ENCODE results near the gene MYBPHL. TPM values are rescaled to one million over a fixed set of nuclear protein-coding genes. Genes with fewer than 3 reads are reported as not detected.
A peak's percentile ranks its signal among the peaks of the same experiment; 100 is the strongest.

The MYBPHL gene
- total and polyA plus RNA-seq, 2 of the 13 experiments (the other 11 are each of a cell fraction or from before 2014, with no cell fraction given), result 3.7 to 3.8 TPM

DNA sequence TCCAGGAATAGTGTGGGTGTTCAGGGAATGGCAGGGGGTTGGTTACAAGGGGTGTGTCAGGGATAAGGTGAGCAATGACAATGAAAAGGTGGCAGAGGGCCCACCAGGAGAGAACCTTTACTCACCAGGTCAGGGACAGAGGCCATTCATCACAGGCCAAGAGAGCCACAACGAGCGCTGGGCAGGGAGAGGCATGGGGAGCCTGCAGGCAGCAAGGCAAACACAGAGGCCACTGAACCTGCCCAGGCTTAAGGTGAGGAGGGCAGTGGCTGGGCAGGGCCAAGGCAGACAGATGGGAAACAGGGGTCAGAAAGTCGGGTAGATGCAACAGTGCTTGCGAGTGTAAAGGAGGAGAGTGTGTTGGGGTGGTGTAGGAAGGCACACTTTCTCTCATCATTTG is 28.3 kb upstream of the MYBPHL start (continued):
- TF ChIP-seq CHD4 (IDR thresholded peaks at IDR 0.05; ENCODE audit: borderline replicate concordance, low read length) (no peak), JUND (CRISPR knock-in tag; IDR thresholded peaks at IDR 0.05) (no peak)

- H3K27me3 ChIP-seq (ENCODE audit: control insufficient read depth in 1 of 2, insufficient read depth in 2 of 2, low read length in 2 of 2), result no peaks in the 10 kb centered on the region
- no peak overlapping the region for H3K4me2 ChIP-seq (ENCODE audit: low read depth, low read length)
- no peak overlapping the region for H3K9ac ChIP-seq (ENCODE audit: insufficient read depth, low read depth, low read length)
- POLR2A ChIA-PET, result no interaction called here
- no peak for TF ChIP-seq ASH2L (IDR thresholded peaks at IDR 0.05; ENCODE audit: insufficient read length, low read depth, low read length)
- no peak for TF ChIP-seq ZNF737 (CRISPR knock-in tag; IDR thresholded peaks at IDR 0.05; ENCODE audit: borderline replicate concordance)
- no peak for TF ChIP-seq ZNF597 (CRISPR knock-in tag; IDR thresholded peaks at IDR 0.05)
- H4K20me1 ChIP-seq (ENCODE audit: insufficient read depth, low read length), result no peaks in the 10 kb centered on the region
- intact Hi-C loops (cut with micrococcal nuclease; ENCODE audit: unreplicated experiment), result no loop called here
- DNase-seq (ENCODE audit: low spot score) (no peak), FAIRE-seq (peak; percentile 23), ATAC-seq (no peak)
- H2AFZ ChIP-seq (ENCODE audit: low read length), result no peak overlapping the region
- CTCF ChIA-PET (ENCODE audit: low intra/inter-chr PET ratio, low total read pairs), result no interaction called here
- no peak overlapping the region for H3K27ac ChIP-seq (ENCODE audit: extremely low read length, insufficient read depth, low read length)
- peaks cover 18 to 86% of the 10 kb centered on the region in 2 experiments for H3K36me3 ChIP-seq (replicated peaks in 1 of 2; ENCODE audit: control insufficient read depth in 1 of 2, insufficient read depth in 2 of 2, low read length in 2 of 2)
- H3K4me1 ChIP-seq (ENCODE audit: insufficient read depth, low read length), result no peaks in the 10 kb centered on the region
- no peak overlapping the region for H3K4me3 ChIP-seq (replicated peaks in 1 of 3; ENCODE audit: insufficient read depth in 1 of 3, low read depth in 2 of 3, low read length in 3 of 3)
- in situ Hi-C loops (cut with HindIII; ENCODE audit: extremely low pct_ligation_motif_present, low pct_unique_long_range_greater_than_20kb), result no loop called here
- no peaks in the 10 kb centered on the region for H3K79me2 ChIP-seq (ENCODE audit: insufficient read depth, low read length)
- 0 out of 2 replicates have a peak, but pooled peaks cover 4% of the 10 kb centered on the region for H3K9me3 ChIP-seq (ENCODE audit: low read length)
- no TSS peak for BruUV-seq (replicated peaks)
Measured at GRCh38 chr1:109331113-109331512, 24.3 kb upstream of the MYBPHL start.

DNA sequence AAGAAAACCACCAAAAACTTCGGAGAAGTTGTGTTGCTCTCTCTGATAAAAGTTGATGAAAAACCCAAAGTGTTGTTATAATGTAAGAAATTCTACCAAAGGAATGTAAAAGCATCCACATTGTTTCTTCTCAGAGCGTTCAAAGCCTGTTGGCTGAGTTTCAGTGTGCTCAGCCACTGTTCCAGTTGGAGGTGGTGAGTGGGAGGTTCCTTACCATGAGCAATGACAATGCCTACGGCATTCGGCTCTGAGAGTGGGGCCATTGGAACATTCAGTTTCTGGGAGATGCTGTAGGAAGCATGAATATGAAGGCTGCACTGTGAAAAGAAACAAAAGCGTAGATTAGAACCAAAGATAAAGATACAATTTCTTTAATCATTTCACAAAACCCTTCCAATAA is 20.5 kb upstream of the MYBPHL start:
- BruUV-seq (replicated peaks), result no TSS peak
- Histone ChIP-seq H3K9me3 (ENCODE audit: low read length) (0 out of 2 replicates have a peak, but pooled peaks cover 2% of the 10 kb centered on the region), H3K4me1 (ENCODE audit: insufficient read depth, low read length) (no peaks in the 10 kb centered on the region), H3K4me2 (ENCODE audit: low read depth, low read length) (no peak overlapping the region), H4K20me1 (ENCODE audit: insufficient read depth, low read length) (no peaks in the 10 kb centered on the region), H3K9ac (ENCODE audit: insufficient read depth, low read depth, low read length) (no peak overlapping the region), H3K36me3 (replicated peaks in 1 of 2; ENCODE audit: control insufficient read depth in 1 of 2, insufficient read depth in 2 of 2, low read length in 2 of 2) (peaks cover 20 to 82% of the 10 kb centered on the region in 2 experiments), H3K27me3 (ENCODE audit: control insufficient read depth in 1 of 2, insufficient read depth in 2 of 2, low read length in 2 of 2) (no peaks in the 10 kb centered on the region), H2AFZ (ENCODE audit: low read length) (no peak overlapping the region), H3K4me3 (replicated peaks in 1 of 3; ENCODE audit: insufficient read depth in 1 of 3, low read depth in 2 of 3, low read length in 3 of 3) (no peak overlapping the region), H3K79me2 (ENCODE audit: insufficient read depth, low read length) (no peaks in the 10 kb centered on the region), H3K27ac (ENCODE audit: extremely low read length, insufficient read depth, low read length) (no peak overlapping the region)
- ATAC-seq (no peak), DNase-seq (ENCODE audit: low spot score) (no peak), FAIRE-seq (no peak)
- intact Hi-C loops (cut with micrococcal nuclease; ENCODE audit: unreplicated experiment) (no loop called here), in situ Hi-C loops (cut with HindIII; ENCODE audit: extremely low pct_ligation_motif_present, low pct_unique_long_range_greater_than_20kb) (no loop called here)
- CTCF ChIA-PET (ENCODE audit: low intra/inter-chr PET ratio, low total read pairs), result no interaction called here
- WGBS (ENCODE audit: low lambda C conversion rate), result 98% methylated on average over 5 of the region's 5 CpGs
- POLR2A ChIA-PET, result no interaction called here
- TF ChIP-seq XBP1 (CRISPR knock-in tag; IDR thresholded peaks at IDR 0.05), result no peak
- no peak for TF ChIP-seq SAP130 (CRISPR knock-in tag; IDR thresholded peaks at IDR 0.05; ENCODE audit: low read depth)
- no peak for TF ChIP-seq ELF4 (CRISPR knock-in tag; IDR thresholded peaks at IDR 0.05; ENCODE audit: borderline replicate concordance)
- no peak for TF ChIP-seq SNAI1 (CRISPR knock-in tag; IDR thresholded peaks at IDR 0.05; ENCODE audit: borderline replicate concordance)
- TF ChIP-seq, protein P1, sequence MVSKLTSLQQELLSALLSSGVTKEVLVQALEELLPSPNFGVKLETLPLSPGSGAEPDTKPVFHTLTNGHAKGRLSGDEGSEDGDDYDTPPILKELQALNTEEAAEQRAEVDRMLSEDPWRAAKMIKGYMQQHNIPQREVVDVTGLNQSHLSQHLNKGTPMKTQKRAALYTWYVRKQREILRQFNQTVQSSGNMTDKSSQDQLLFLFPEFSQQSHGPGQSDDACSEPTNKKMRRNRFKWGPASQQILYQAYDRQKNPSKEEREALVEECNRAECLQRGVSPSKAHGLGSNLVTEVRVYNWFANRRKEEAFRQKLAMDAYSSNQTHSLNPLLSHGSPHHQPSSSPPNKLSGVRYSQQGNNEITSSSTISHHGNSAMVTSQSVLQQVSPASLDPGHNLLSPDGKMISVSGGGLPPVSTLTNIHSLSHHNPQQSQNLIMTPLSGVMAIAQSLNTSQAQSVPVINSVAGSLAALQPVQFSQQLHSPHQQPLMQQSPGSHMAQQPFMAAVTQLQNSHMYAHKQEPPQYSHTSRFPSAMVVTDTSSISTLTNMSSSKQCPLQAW (CRISPR knock-in tag; IDR thresholded peaks at IDR 0.05), result no peak
- no peak for TF ChIP-seq BORCS8-MEF2B (CRISPR knock-in tag; IDR thresholded peaks at IDR 0.05)
- TF ChIP-seq, protein P2, sequence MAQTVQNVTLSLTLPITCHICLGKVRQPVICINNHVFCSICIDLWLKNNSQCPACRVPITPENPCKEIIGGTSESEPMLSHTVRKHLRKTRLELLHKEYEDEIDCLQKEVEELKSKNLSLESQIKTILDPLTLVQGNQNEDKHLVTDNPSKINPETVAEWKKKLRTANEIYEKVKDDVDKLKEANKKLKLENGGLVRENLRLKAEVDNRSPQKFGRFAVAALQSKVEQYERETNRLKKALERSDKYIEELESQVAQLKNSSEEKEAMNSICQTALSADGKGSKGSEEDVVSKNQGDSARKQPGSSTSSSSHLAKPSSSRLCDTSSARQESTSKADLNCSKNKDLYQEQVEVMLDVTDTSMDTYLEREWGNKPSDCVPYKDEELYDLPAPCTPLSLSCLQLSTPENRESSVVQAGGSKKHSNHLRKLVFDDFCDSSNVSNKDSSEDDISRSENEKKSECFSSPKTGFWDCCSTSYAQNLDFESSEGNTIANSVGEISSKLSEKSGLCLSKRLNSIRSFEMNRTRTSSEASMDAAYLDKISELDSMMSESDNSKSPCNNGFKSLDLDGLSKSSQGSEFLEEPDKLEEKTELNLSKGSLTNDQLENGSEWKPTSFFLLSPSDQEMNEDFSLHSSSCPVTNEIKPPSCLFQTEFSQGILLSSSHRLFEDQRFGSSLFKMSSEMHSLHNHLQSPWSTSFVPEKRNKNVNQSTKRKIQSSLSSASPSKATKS (CRISPR knock-in tag; IDR thresholded peaks at IDR 0.05), result no peak
- TF ChIP-seq ZNF629 (CRISPR knock-in tag; conservative IDR thresholded peaks at IDR 0.05), result no peak
